Measurements from ENCODE around the gene TMEM238. TPM values are rescaled to one million over a fixed set of nuclear protein-coding genes. Genes with fewer than 3 reads are reported as not detected.

Gene TMEM238
- total and polyA plus RNA-seq, 2 donors (not counting 1 experiment from before 2014, with no cell fraction given) = 0.33 TPM; not detected in 1

- peaks cover 6% of the 10 kb centered on the region for H3K4me1 ChIP-seq (ENCODE audit: control insufficient read depth, extremely low read depth, insufficient read depth, low read length)
- peak overlapping the region; percentile 62 for H3K9ac ChIP-seq (ENCODE audit: insufficient read depth, low read length)
- peak overlapping the region; percentile 8 for H3K27ac ChIP-seq (ENCODE audit: insufficient read depth, low read length)
Measured at GRCh38 chr19:55368701-55369563, 15.2 kb downstream of the TMEM238 start.

GRCh38 chr19:55368106-55368505 is 16.0 kb downstream of the TMEM238 start:
- H3K9me3 ChIP-seq (ENCODE audit: control insufficient read depth, insufficient read depth, low read depth, low read length) = no peaks in the 10 kb centered on the region
- no peak overlapping the region for H3K27ac ChIP-seq (ENCODE audit: insufficient read depth, low read length)
- H4K20me1 ChIP-seq (ENCODE audit: control insufficient read depth, extremely low read depth, insufficient read depth, low read length) = no peaks in the 10 kb centered on the region
- no peak overlapping the region for H2AFZ ChIP-seq (ENCODE audit: low read length)
- TF ChIP-seq CTCF (conservative IDR thresholded peaks at IDR 0.05 in 1 of 2, IDR thresholded peaks at IDR 0.05 in 1 of 2; ENCODE audit: low read depth in 1 of 2, low read length in 2 of 2) = no peak
- TF ChIP-seq EZH2 (IDR thresholded peaks at IDR 0.05; ENCODE audit: low read length, missing control alignments) = no peak
- no peaks in the 10 kb centered on the region for H3K79me2 ChIP-seq (ENCODE audit: control insufficient read depth, insufficient read depth, low read length)
- no peak overlapping the region for H3K9ac ChIP-seq (ENCODE audit: insufficient read depth, low read length)
- no peaks in the 10 kb centered on the region for H3K36me3 ChIP-seq (ENCODE audit: control insufficient read depth, insufficient read depth, low read length)
- H3K4me1 ChIP-seq (ENCODE audit: control insufficient read depth, extremely low read depth, insufficient read depth, low read length) = peaks cover 4% of the 10 kb centered on the region
- no peak overlapping the region for H3K4me3 ChIP-seq (replicated peaks in 1 of 4; ENCODE audit: control extremely low read depth in 1 of 4, insufficient read depth in 1 of 4, low read depth in 3 of 4, low read length in 4 of 4)
- no peaks in the 10 kb centered on the region for H3K27me3 ChIP-seq (ENCODE audit: control insufficient read depth, insufficient read depth, low read length)
- H3K4me2 ChIP-seq (ENCODE audit: extremely low read depth, insufficient read depth, low read length) = no peak overlapping the region
- DNase-seq (ENCODE audit: low read depth in 2 of 2) = no peak

More at GRCh38 chr19:55368701-55369563, 15.2 kb downstream of the TMEM238 start:
- TF ChIP-seq EZH2 (IDR thresholded peaks at IDR 0.05; ENCODE audit: low read length, missing control alignments) (no peak), CTCF (conservative IDR thresholded peaks at IDR 0.05 in 1 of 2, IDR thresholded peaks at IDR 0.05 in 1 of 2; ENCODE audit: low read depth in 1 of 2, low read length in 2 of 2) (no peak)
- peak overlapping the region; percentile 44 for H2AFZ ChIP-seq (ENCODE audit: low read length)
- no peaks in the 10 kb centered on the region for H3K36me3 ChIP-seq (ENCODE audit: control insufficient read depth, insufficient read depth, low read length)
- H3K4me3 ChIP-seq (replicated peaks in 1 of 4; ENCODE audit: control extremely low read depth in 1 of 4, insufficient read depth in 1 of 4, low read depth in 3 of 4, low read length in 4 of 4) = peak overlapping the region; percentile 17 to 52 (median 25)
- no peaks in the 10 kb centered on the region for H3K79me2 ChIP-seq (ENCODE audit: control insufficient read depth, insufficient read depth, low read length)
- no peak overlapping the region for H3K4me2 ChIP-seq (ENCODE audit: extremely low read depth, insufficient read depth, low read length)
- no peaks in the 10 kb centered on the region for H4K20me1 ChIP-seq (ENCODE audit: control insufficient read depth, extremely low read depth, insufficient read depth, low read length)
- H3K9me3 ChIP-seq (ENCODE audit: control insufficient read depth, insufficient read depth, low read depth, low read length) = no peaks in the 10 kb centered on the region
- H3K27me3 ChIP-seq (ENCODE audit: control insufficient read depth, insufficient read depth, low read length) = no peaks in the 10 kb centered on the region
- DNase-seq (ENCODE audit: low read depth in 2 of 2) = peak in 1 of 2 donors; percentile 68

GRCh38 chr19:55366790-55367189 is 17.3 kb downstream of the TMEM238 start:
- H3K36me3 ChIP-seq (ENCODE audit: control insufficient read depth, insufficient read depth, low read length) = no peaks in the 10 kb centered on the region
- H3K27me3 ChIP-seq (ENCODE audit: control insufficient read depth, insufficient read depth, low read length) = no peaks in the 10 kb centered on the region
- no peak overlapping the region for H3K4me2 ChIP-seq (ENCODE audit: extremely low read depth, insufficient read depth, low read length)
- peaks cover 4% of the 10 kb centered on the region for H3K4me1 ChIP-seq (ENCODE audit: control insufficient read depth, extremely low read depth, insufficient read depth, low read length)
- H3K79me2 ChIP-seq (ENCODE audit: control insufficient read depth, insufficient read depth, low read length) = no peaks in the 10 kb centered on the region
- H2AFZ ChIP-seq (ENCODE audit: low read length) = no peak overlapping the region
- H3K4me3 ChIP-seq (replicated peaks in 1 of 4; ENCODE audit: control extremely low read depth in 1 of 4, insufficient read depth in 1 of 4, low read depth in 3 of 4, low read length in 4 of 4) = no peak overlapping the region
- no peak overlapping the region for H3K27ac ChIP-seq (ENCODE audit: insufficient read depth, low read length)
- no peaks in the 10 kb centered on the region for H3K9me3 ChIP-seq (ENCODE audit: control insufficient read depth, insufficient read depth, low read depth, low read length)
- H3K9ac ChIP-seq (ENCODE audit: insufficient read depth, low read length) = no peak overlapping the region
- DNase-seq (ENCODE audit: low read depth in 2 of 2) = no peak
- no peaks in the 10 kb centered on the region for H4K20me1 ChIP-seq (ENCODE audit: control insufficient read depth, extremely low read depth, insufficient read depth, low read length)
- TF ChIP-seq CTCF (conservative IDR thresholded peaks at IDR 0.05 in 1 of 2, IDR thresholded peaks at IDR 0.05 in 1 of 2; ENCODE audit: low read depth in 1 of 2, low read length in 2 of 2) (no peak), EZH2 (IDR thresholded peaks at IDR 0.05; ENCODE audit: low read length, missing control alignments) (no peak)
